SK-N-SH (cell line): ENCODE measurements around the gene FAHD1. TPM values are rescaled to one million over a fixed set of nuclear protein-coding genes. Genes with fewer than 3 reads are reported as not detected.

ENCODE experiments used
- CTCF ChIA-PET: fragments of 300-600, 350-600 bp; formaldehyde crosslinking; extraction: SDS; loops from one replicate; lab custom pipeline; 2021; lab: Yijun Ruan, JAX
- POLR2A ChIA-PET: fragments of 350-600 bp; sonication (Branson Sonifier 250); formaldehyde crosslinking; extraction: SDS; loops from one replicate; lab custom pipeline; 2020; ENCODE audit warnings: antibody characterized with exemption, inconsistent platforms; lab: Yijun Ruan, JAX
- DNase-seq: peaks from one replicate; pipeline ENCODE4 v3.0.0; 2012
- H2AFZ ChIP-seq: fragments of 200-600 bp; sonication (generic); 2 replicates; pipeline ENCODE4 v1.8.1; 2016; ENCODE audit warnings: antibody characterized with exemption, mild to moderate bottlenecking, low read depth
- H3F3A ChIP-seq: fragments of 200-600 bp; sonication (generic); replicated peaks from 2 replicates; pipeline ENCODE3; 2016; ENCODE audit warnings: antibody characterized with exemption, mild to moderate bottlenecking; ENCODE audit not compliant: insufficient read depth
- H3K27ac ChIP-seq, 2 experiments: fragments of 200-500 bp in 1 of 2; fragments of 200-600 bp in 1 of 2; sonication (Bioruptor generic) in 1 of 2; sonication (generic), shearing (Covaris generic) in 1 of 2; 2 replicates each; pipeline versions ENCODE4 v1.5.1 to v1.6.1; 2014 to 2016; ENCODE audit warnings: low read depth in 2 of 2, inconsistent platforms in 1 of 2, low read length in 1 of 2, mild to moderate bottlenecking in 1 of 2, mixed read lengths in 1 of 2
- H3K27me3 ChIP-seq: fragments of 200-600 bp; sonication (generic), shearing (Covaris generic); 2 replicates; pipeline ENCODE4 v1.6.1; 2016; ENCODE audit warnings: mixed run types; ENCODE audit not compliant: insufficient read depth
- H3K36me3 ChIP-seq, 2 experiments: fragments of 200-500 bp in 1 of 2; fragments of 200-600 bp in 1 of 2; sonication (Bioruptor generic) in 1 of 2; sonication (generic) in 1 of 2; replicated peaks in 1 of 2; 2 replicates each; pipeline versions ENCODE3 to v1.5.1; 2014 to 2016; ENCODE audit warnings: low read length in 1 of 2, mild to moderate bottlenecking in 1 of 2; ENCODE audit not compliant: insufficient read depth in 2 of 2, control insufficient read depth in 1 of 2
- H3K4me1 ChIP-seq, 2 experiments: fragments of 200-500 bp in 1 of 2; fragments of 200-600 bp in 1 of 2; sonication (Bioruptor generic) in 1 of 2; sonication (generic), shearing (Covaris generic) in 1 of 2; 2 replicates each; pipeline versions ENCODE4 v1.5.1 to v1.6.1; 2014 to 2016; ENCODE audit warnings: low read depth in 1 of 2, low read length in 1 of 2, mixed run types in 1 of 2; ENCODE audit not compliant: insufficient read depth in 2 of 2, control insufficient read depth in 1 of 2
- H3K4me2 ChIP-seq: fragments of 200-600 bp; sonication (generic), shearing (Covaris generic); 2 replicates; pipeline ENCODE4 v1.6.1; 2017; ENCODE audit warnings: mixed run types
- H3K4me3 ChIP-seq, 2 experiments: fragments of 200-500 bp in 1 of 2; fragments of 200-600 bp in 1 of 2; sonication (Bioruptor generic) in 1 of 2; sonication (generic), shearing (Covaris generic) in 1 of 2; 2 replicates each; pipeline versions ENCODE4 v1.5.1 to v1.8.1; 2014 to 2016; ENCODE audit warnings: low read depth in 2 of 2, inconsistent platforms in 1 of 2, low read length in 1 of 2, mild to moderate bottlenecking in 1 of 2, mixed read lengths in 1 of 2, moderate library complexity in 1 of 2
- H3K79me2 ChIP-seq: fragments of 200-600 bp; sonication (generic); 2 replicates; pipeline ENCODE4 v1.8.1; 2017; ENCODE audit warnings: mild to moderate bottlenecking; ENCODE audit not compliant: insufficient read depth
- H3K9ac ChIP-seq: fragments of 200-600 bp; sonication (generic); 2 replicates; pipeline ENCODE4 v1.6.1; 2017; ENCODE audit warnings: mixed run types
- H3K9me2 ChIP-seq: fragments of 200-600 bp; sonication (generic); 2 replicates; pipeline ENCODE4 v1.6.1; 2017; ENCODE audit warnings: mixed run types
- H3K9me3 ChIP-seq: fragments of 200-600 bp; sonication (generic); 2 replicates; pipeline ENCODE4 v1.6.1; 2017; ENCODE audit warnings: mixed run types, mild to moderate bottlenecking, moderate library complexity
- H4K20me1 ChIP-seq: fragments of 200-600 bp; sonication (generic); 2 replicates; pipeline ENCODE4 v1.6.1; 2017; ENCODE audit warnings: mild to moderate bottlenecking, mixed run types; ENCODE audit not compliant: insufficient read depth
- CHD2 ChIP-seq: fragments of 150-350 bp; IDR thresholded peaks from 2 replicates; pipeline ENCODE4 v1.6.1; 2018; ENCODE audit warnings: low read length; ENCODE audit not compliant: partially characterized antibody
- CTCF ChIP-seq: fragments of 200-600 bp; sonication (generic); IDR thresholded peaks from 2 replicates; pipeline ENCODE4 v1.6.1; 2017; ENCODE audit warnings: antibody characterized with exemption, mild to moderate bottlenecking, moderate library complexity
- EP300 ChIP-seq, 2 experiments: IDR thresholded peaks; 2 replicates each; pipeline versions ENCODE4 v1.4.0 to v1.6.1; 2012; ENCODE audit warnings: borderline replicate concordance in 1 of 2, low read depth in 1 of 2, low read length in 1 of 2
- FOSL2 ChIP-seq: IDR thresholded peaks from 2 replicates; pipeline ENCODE4 v1.4.0; 2012; ENCODE audit warnings: low read depth, mild to moderate bottlenecking, moderate library complexity, borderline replicate concordance
- FOXJ3 ChIP-seq: sonication (generic); formaldehyde crosslinking; IDR thresholded peaks from 2 replicates; pipeline ENCODE4 v1.5.1; 2020; ENCODE audit warnings: mild to moderate bottlenecking, missing genetic modification reagents
- FOXM1 ChIP-seq: IDR thresholded peaks from 2 replicates; pipeline ENCODE4 v1.4.0; 2012; ENCODE audit warnings: low read depth, mild to moderate bottlenecking
- GABPA ChIP-seq: IDR thresholded peaks from 2 replicates; pipeline ENCODE4 v1.4.0; 2012; ENCODE audit warnings: low read depth, mild to moderate bottlenecking
- GATA2 ChIP-seq: sonication (generic); formaldehyde crosslinking; IDR thresholded peaks from 2 replicates; pipeline ENCODE4 v1.5.0; 2020; ENCODE audit warnings: mild to moderate bottlenecking, missing genetic modification reagents
- IRF3 ChIP-seq: fragments of 150-350 bp; IDR thresholded peaks from 2 replicates; pipeline ENCODE4 v1.6.1; 2016; ENCODE audit warnings: mild to moderate bottlenecking, low read depth, low read length
- JUND ChIP-seq: IDR thresholded peaks from 2 replicates; pipeline ENCODE4 v1.4.0; 2012
- MAX ChIP-seq: IDR thresholded peaks from 2 replicates; pipeline ENCODE4 v1.4.0; 2012; ENCODE audit warnings: low read depth
- MXI1 ChIP-seq: IDR thresholded peaks from 2 replicates; pipeline ENCODE4 v1.6.1; 2012; ENCODE audit warnings: mild to moderate bottlenecking, low read depth, low read length, improper control_type of control experiment
- PBX3 ChIP-seq: IDR thresholded peaks from 2 replicates; pipeline ENCODE4; 2012
- RAD21 ChIP-seq: IDR thresholded peaks from 2 replicates; pipeline ENCODE4 v1.6.1; 2012; ENCODE audit warnings: mild to moderate bottlenecking, low read length
- RCOR1 ChIP-seq: fragments of 150-350 bp; IDR thresholded peaks from 2 replicates; pipeline ENCODE4 v1.6.1; 2017; ENCODE audit warnings: antibody characterized with exemption, low read length
- TAF1 ChIP-seq: IDR thresholded peaks from 2 replicates; pipeline ENCODE4 v1.6.1; 2012; ENCODE audit warnings: low read depth, mild to moderate bottlenecking, low read length, moderate library complexity, borderline replicate concordance
- TCF12 ChIP-seq: IDR thresholded peaks from 2 replicates; pipeline ENCODE4 v1.4.0; 2012
- TEAD4 ChIP-seq: IDR thresholded peaks from 2 replicates; pipeline ENCODE4 v1.4.0; 2012; ENCODE audit warnings: mild to moderate bottlenecking, borderline replicate concordance; ENCODE audit not compliant: insufficient read depth
- USF2 ChIP-seq: fragments of 150-350 bp; IDR thresholded peaks from 2 replicates; pipeline ENCODE4 v1.6.1; 2017; ENCODE audit warnings: antibody characterized with exemption, low read length, low read depth, borderline replicate concordance
- YY1 ChIP-seq: IDR thresholded peaks from 2 replicates; pipeline ENCODE4 v1.4.0; 2012; ENCODE audit warnings: low read depth, mild to moderate bottlenecking
- WGBS: methylation state at CpG from one replicate; pipeline ENCODE4 v1.1.6; 2017; ENCODE audit warnings: low lambda C conversion rate; 5-methylcytosine and 5-hydroxymethylcytosine counted together
- polyA plus RNA-seq, 3 experiments: library from polyadenylated mRNA; depleted of rRNA; stranded (reverse); fragments of >200 nt; gene quantifications; 2 replicates each; pipeline ENCODE4 v1.2.3, GENCODE V29; 2012

Gene FAHD1
- polyA plus RNA-seq, 1 of the 3 experiments (the other 2 are of a cell fraction) = 59.0 TPM

GRCh38 chr16:1792836-1793577, 34.0 kb upstream of the FAHD1 start (continued):
- no peak for TF ChIP-seq PBX3
- no peak for TF ChIP-seq USF2
- TF ChIP-seq RAD21 = no peak
- no peak for TF ChIP-seq TAF1

- no peak for TF ChIP-seq FOSL2
- no peak for TF ChIP-seq GABPA
- no peak for TF ChIP-seq MAX
- no peak for TF ChIP-seq JUND
- TF ChIP-seq CTCF = no peak
- TF ChIP-seq RCOR1 = no peak
- no peak for TF ChIP-seq RAD21
- no peak for TF ChIP-seq TCF12
- TF ChIP-seq MXI1 = no peak
- TF ChIP-seq GATA2 (CRISPR knock-in tag) = no peak
- TF ChIP-seq EP300 (IDR thresholded peaks at IDR 0.05; ENCODE audit: borderline replicate concordance in 1 of 2, low read depth in 1 of 2, low read length in 1 of 2) = no peak
- TF ChIP-seq CHD2 = no peak
- no peak for TF ChIP-seq TEAD4
- no peak for TF ChIP-seq FOXJ3
- TF ChIP-seq PBX3 = no peak
- no peak for TF ChIP-seq IRF3
- TF ChIP-seq FOXM1 = no peak
- TF ChIP-seq USF2 = no peak
- TF ChIP-seq YY1 = no peak
- ChIA-PET POLR2A (no interaction called here), CTCF (interaction anchor here (1.4 kb wide), 1 partner anchor 10 kb away, joined by 5 read pairs; no protein-coding TSS in a partner anchor)
- no peaks in the 10 kb centered on the region for H3K79me2 ChIP-seq
- no peaks in the 10 kb centered on the region for H3K9me2 ChIP-seq
- DNase-seq = no peak
- H3K4me1 ChIP-seq = no peaks in the 10 kb centered on the region; a peak in 1 of 4 replicates
- H3K27ac ChIP-seq = no peak within 1 kb of the TSS; a peak in 1 of 4 replicates
- no peaks in the 10 kb centered on the region for H3F3A ChIP-seq
- H3K4me3 ChIP-seq = no peak within 1 kb of the TSS
- no peak within 1 kb of the TSS for H2AFZ ChIP-seq
- no peaks in the 10 kb centered on the region for H4K20me1 ChIP-seq
- no peak within 1 kb of the TSS for H3K9ac ChIP-seq
- H3K4me2 ChIP-seq = no peak within 1 kb of the TSS
- peaks cover 0 to 22% of the 10 kb centered on the region in 2 experiments for H3K36me3 ChIP-seq
- H3K27me3 ChIP-seq = no peaks in the 10 kb centered on the region
- 86% methylated on average over 8 of the region's 28 CpGs for WGBS
- no peaks in the 10 kb centered on the region for H3K9me3 ChIP-seq
Measured at GRCh38 chr16:1793578-1794220, 33.3 kb upstream of the FAHD1 start, which contains the start of gene IGFALS. Gene IGFALS (minus strand): TSS chr16:1793705. CDS start chr16:1793652, 53 bp downstream.
